Esophagus muscularis mucosa (tissue), 3 donors: ENCODE results near the gene PSAP.

Source experiments
- POLR2A ChIP-seq: fragments of 450-650 bp; IDR thresholded peaks from one replicate; pipeline ENCODE4 v1.6.1; 2017; ENCODE audit warnings: antibody characterized with exemption, moderate library complexity, mild to moderate bottlenecking, low read depth
- TF ChIP-seq, protein P1 (sequence below), 3 experiments: fragments of 200-600 bp in 2 of 3; fragments of 450-650 bp in 1 of 3; sonication (generic) in 2 of 3; IDR thresholded peaks; one replicate each; pipeline ENCODE4 v1.5.1; 2017 to 2019; ENCODE audit warnings: antibody characterized with exemption in 3 of 3, mild to moderate bottlenecking in 2 of 3, moderate library complexity in 1 of 3

DNA sequence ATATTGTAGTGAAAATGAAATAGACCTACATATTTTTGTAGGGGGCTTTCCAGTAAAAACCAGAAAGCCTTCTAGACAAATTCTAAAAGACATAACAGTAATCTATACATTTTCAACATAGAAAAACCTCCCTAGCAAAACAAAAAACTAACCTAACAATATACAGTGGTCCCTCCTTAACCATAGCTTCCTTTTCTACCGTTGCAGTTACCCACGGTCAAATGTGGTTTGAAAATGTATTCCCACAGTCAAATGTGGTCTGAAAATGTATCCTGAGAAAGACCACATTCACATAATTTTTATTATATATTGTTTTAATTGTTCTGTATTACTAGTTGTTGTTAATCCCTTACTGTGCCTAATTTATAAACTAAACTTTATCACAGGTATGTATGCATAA is 6.4 kb downstream of the PSAP start:
- TF ChIP-seq, protein P1, sequence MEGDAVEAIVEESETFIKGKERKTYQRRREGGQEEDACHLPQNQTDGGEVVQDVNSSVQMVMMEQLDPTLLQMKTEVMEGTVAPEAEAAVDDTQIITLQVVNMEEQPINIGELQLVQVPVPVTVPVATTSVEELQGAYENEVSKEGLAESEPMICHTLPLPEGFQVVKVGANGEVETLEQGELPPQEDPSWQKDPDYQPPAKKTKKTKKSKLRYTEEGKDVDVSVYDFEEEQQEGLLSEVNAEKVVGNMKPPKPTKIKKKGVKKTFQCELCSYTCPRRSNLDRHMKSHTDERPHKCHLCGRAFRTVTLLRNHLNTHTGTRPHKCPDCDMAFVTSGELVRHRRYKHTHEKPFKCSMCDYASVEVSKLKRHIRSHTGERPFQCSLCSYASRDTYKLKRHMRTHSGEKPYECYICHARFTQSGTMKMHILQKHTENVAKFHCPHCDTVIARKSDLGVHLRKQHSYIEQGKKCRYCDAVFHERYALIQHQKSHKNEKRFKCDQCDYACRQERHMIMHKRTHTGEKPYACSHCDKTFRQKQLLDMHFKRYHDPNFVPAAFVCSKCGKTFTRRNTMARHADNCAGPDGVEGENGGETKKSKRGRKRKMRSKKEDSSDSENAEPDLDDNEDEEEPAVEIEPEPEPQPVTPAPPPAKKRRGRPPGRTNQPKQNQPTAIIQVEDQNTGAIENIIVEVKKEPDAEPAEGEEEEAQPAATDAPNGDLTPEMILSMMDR (IDR thresholded peaks at IDR 0.05), result no peak
- TF ChIP-seq POLR2A, result no peak
